NCI-H1930 (cell line): ENCODE data around the gene PTPN13.

Source experiments
- DNase-seq, 2 experiments: peaks; one replicate each; lab custom pipeline; 2025; lab: John Stamatoyannopoulos, UW

PTPN13 gene, protein sequence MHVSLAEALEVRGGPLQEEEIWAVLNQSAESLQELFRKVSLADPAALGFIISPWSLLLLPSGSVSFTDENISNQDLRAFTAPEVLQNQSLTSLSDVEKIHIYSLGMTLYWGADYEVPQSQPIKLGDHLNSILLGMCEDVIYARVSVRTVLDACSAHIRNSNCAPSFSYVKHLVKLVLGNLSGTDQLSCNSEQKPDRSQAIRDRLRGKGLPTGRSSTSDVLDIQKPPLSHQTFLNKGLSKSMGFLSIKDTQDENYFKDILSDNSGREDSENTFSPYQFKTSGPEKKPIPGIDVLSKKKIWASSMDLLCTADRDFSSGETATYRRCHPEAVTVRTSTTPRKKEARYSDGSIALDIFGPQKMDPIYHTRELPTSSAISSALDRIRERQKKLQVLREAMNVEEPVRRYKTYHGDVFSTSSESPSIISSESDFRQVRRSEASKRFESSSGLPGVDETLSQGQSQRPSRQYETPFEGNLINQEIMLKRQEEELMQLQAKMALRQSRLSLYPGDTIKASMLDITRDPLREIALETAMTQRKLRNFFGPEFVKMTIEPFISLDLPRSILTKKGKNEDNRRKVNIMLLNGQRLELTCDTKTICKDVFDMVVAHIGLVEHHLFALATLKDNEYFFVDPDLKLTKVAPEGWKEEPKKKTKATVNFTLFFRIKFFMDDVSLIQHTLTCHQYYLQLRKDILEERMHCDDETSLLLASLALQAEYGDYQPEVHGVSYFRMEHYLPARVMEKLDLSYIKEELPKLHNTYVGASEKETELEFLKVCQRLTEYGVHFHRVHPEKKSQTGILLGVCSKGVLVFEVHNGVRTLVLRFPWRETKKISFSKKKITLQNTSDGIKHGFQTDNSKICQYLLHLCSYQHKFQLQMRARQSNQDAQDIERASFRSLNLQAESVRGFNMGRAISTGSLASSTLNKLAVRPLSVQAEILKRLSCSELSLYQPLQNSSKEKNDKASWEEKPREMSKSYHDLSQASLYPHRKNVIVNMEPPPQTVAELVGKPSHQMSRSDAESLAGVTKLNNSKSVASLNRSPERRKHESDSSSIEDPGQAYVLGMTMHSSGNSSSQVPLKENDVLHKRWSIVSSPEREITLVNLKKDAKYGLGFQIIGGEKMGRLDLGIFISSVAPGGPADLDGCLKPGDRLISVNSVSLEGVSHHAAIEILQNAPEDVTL (N-terminal part only)

DNA sequence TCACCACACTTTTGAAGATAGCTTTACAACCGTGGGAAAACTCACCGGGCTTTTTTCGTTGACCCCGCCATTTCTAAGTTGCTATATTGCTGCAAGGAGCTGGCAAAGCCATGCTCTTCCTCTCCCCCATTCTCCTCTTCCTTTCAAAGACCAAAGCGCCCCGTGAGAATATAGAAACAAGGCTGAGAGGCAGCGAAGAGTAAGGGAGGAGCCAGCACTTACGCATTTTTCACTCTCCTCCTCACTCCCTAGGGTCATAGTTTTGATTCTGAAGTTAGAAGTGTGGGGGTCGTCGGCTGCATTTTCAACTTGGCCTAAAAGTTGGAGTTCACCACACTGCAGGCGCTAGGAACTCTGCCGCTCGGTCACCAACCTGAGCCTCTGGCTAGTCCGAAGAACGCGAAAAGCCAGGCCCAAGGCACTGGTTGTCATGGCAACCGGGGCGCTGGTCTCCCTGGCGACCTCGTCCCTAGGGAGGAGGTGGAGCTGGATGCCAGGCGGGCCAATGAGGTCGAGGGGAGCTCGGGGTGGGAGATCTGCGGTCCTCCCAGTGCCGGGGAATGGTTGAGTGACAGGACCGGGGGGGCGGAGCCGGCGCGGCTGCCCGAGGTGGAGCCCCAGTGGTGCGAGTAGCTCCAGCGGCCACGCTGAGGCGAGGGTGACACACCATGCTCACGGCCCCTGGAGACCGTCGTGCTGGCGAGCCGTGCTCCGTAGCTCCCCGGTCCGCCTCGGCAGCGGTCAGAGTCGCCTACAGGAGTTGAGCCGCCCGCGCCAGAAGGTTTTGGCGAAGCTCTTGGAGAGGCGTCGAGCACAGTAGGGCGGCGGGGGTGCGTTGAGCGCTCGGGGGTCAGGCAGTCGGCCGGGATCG, at the start of gene PTPN13:
PTPN13 (plus strand) TSS at position 628 of the 871 bp plus-strand sequence. CDS start 40,942 bp downstream, outside the sequence.
- DNase-seq = peak; percentile 96

DNA sequence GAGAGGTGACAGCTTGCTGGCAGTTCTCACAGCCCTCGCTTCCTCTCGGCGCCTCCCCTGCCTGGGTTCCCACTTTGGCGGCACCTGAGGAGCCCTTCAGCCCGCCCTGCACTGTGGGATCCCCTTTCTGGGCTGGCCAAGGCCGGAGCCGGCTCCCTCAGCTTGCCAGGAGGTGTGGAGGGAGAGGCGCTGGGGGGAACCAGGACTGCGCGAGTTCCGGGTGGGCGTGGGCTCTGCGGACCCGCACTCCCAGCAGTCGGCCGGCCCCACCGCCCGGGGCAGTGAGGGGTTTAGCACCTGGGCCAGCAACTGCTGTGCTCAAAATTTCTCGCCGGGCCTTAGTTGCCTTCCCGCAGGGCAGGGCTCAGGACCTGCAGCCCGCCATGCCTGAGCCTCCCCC, 47.0 kb upstream of the PTPN13 start:
- no peak for DNase-seq

DNA sequence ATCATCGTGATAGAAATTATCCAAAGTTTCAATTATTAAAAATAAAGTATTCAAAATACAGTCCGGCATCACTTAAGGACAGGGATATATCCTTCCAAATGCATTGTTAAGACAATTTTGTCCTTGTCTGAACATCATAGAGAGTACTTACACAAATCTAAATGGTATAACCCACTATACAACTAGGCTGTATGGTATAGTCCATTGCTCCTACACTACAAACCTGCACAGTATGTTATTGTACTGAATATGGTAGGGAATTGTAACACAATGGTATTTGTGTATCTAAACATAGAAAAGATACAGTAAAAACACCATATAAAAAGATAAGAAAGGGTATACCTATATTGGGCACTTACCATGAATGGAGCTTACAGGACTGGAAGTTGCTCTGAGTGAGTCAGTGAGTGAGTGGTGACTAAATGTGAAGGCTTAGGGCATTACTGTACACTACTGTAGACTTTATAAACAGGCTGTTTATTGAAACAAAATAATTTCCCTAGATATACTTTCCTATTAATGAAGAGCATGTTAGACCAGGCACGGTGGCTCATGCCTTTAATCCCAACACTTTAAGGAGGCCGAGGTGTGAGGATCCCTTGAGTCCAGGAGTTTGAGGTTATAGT, 44.8 kb upstream of the PTPN13 start:
- no peak for DNase-seq

DNA sequence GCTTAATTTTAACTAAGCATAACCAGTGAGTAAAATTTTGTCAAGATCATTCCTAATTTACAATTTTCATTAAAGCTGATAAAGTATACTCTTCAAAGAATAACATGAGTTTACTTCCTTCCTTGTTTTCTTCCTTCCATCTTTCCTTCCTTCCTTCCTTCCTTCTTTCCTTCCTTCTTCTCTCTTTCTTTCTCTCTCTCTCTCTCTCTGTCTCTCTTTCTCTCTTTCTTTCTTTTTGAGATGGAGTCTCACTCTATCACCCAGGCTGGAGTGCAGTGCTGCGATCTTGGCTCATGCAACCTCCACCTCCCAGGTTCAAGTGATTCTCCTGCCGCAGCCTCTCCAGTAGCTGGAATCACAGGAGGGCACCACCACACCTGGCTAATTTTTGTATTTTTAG, 42.7 kb upstream of the PTPN13 start:
- DNase-seq = no peak

DNA sequence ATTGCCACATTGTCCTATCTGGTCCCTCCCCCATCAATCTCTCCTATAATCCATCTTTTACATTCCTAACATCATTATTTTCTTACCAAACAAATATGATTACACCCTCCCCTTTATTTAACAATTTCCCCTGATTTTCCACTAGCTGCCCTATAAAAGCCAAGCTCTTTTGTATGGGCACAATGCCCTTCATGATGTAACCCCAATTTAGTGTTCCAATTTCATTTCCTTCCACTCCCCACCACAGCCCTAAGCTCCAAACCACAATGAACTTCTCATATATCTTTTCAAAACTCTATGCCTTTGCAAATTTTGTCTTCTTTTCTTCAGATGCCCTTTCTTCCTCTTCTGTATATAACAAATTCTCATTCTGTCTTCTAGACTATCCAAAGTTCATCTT, 39.5 kb upstream of the PTPN13 start:
- DNase-seq = no peak

DNA sequence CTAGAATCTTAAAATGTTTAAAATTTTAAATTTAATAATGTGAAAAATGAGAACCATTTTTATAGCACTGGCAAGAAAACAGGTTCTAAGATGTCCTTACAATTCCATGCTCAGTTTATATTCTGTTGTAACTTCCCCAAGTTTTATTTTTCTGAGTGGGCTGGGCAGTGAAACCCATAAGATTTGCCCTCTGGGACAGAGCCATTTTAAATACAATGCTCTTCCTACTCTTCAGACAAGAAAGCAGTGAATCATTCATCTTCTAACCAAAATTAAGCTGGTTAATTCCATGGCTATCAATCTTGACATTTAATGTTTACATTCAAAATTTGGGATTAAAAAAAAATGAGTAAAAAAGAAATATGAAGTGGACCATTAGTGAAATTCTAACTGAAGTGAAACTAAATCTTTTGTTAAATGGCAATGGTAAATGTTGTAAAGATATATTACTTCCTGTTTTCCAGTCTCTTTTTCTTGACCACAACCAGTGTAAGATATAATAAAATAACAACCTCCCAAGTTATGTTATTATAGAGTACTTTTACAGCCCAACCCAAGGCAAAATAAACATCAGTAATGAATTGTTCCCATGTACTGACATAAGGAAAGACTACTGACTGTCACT, 37.2 kb upstream of the PTPN13 start:
- DNase-seq = no peak

DNA sequence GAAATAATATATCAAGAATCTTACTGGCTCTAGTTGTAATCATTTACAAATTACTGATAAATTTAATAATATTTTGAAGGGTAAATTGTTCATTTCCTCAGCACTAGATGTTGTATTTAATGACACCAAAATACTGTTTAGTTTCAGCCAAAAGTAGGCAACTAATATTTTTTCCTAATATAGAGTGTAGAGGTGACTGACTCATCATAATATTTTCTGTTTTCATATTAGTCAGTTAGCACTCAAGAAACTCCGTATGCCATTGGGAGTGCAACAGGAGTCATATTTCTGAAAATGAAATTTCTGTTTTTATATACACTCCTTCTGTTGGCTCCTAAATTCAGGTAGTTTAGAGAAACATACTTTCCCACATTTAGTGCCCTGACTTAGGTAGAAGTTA, 36.6 kb upstream of the PTPN13 start:
- DNase-seq = no peak

DNA sequence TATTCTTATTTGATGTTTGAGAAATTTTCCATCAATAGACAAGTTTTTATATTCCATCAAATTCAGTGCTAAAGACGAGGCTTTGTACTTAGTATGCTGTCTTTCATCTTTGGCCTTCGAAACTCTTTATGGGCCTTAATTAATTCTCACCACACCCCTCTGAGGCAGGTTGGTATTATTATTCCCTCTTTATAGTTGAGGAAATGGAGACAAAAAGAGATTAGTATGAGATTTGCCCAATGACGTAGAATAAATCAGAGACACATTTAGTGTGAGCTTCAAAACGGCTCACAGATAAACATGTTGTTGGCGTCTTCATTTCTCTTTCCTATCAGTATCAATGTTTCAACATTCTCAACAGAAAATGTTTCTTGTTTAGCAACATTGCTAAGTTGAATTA, 35.9 kb upstream of the PTPN13 start:
- no peak for DNase-seq

DNA sequence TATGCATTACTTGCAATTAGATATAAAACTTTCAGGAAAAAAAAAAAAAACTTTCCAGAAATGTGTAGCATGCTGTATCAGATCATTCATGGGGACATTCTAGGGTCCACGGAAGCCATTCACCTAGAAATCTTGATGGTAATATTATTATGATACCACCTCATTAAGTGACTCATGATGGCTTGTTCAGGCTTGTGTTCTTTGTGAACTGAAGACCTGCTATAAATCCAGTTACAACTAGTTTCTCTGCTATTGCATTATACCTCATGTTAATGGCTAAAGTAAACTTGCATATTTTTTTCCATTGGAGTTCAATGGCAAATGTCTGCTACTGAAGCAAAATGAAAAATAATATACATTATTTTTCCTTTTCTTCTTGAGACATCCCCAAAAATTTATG, 35.3 kb upstream of the PTPN13 start:
- DNase-seq = no peak

DNA sequence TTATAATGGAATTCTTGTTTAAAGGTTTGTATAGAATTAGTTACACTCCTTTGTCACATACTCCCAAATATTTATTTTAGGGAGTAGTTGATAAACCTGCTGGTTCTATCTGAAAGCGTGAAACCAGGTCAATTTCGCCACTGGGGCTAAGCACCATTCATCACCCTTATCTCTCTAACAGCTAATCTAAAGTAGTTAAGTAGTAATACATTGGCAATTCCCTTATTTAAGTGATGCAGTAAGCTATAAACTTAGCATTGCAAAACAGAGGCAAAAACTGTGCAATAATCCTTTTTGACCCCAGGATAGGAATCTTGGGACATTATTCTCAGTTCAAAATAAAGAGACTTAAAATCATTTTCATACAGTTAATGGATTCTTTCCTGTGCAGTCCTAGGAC, 33.7 kb upstream of the PTPN13 start:
- DNase-seq = no peak

DNA sequence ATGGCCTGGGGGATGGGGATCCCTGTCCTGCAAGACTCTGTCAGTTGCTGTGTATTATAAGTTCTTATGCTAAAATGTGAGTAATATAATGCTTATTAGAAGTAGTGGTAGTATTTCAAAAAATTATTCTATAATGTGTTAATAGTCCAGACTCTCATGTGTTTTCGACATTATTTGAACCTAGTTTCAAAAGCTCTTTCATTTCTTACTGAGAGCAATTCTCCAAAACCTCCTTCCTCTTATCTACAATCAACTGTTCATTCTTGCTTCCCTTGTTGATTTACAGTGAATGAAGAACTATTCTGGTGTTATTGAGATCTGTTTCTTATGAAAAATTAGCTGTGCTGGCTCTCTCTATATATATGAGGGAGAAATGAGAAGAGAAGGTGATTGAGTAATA, 32.9 kb upstream of the PTPN13 start:
- no peak for DNase-seq

DNA sequence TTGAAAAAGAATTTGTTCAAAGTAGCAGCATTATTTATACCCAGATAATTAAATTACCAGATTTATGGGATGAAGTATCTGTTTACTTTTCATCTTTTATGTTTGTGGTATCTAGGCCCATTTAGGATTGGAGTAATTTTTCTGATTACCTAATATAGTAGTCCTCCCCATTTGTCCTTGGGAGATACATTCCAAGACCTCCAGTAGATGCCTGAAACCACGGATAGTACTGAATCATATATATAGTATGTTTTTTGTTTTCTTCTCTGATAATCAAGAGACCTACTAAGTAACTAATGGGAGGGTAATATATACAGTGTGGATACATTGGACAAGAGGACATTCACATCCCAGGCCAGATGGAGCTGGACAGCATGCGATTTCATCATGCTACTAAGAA, 30.7 kb upstream of the PTPN13 start:
- DNase-seq = no peak

DNA sequence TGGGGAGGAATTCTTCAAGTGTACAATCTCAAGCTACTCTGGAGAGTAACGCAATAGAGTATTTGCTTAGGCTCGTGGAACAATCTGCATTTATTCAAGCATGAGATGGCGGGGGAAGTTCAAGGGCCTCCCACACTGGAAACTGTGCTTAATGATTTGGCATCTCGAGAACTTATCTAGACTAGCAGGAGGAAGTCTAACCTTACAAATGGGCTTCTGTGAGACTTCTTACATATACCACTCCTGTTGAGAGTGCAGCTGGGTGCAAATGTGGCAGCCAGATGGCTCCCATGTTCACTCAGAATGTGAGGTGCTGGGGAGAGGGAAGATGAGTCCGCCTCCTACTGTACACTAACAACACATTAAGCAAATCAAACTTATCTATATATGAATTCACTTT, 29.3 kb upstream of the PTPN13 start:
- DNase-seq = no peak

DNA sequence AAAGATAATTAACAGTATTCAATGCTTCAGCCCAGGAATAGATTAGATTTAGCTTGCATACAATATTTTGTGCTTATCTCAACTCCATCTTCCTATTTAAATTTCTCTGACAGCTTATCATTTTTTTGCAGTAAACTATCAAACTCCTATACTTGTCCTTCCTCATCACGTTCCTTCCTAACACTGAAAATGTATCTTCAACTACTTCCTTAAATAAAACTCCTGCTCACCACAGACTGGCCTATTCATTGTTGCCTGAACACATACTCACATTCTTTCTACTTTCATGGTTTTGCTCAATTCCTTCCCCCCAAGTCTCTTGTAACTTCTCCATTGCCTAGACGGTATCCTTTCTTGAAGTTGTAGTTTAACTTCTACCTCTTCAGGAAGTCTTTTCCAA, 28.5 kb upstream of the PTPN13 start:
- no peak for DNase-seq

DNA sequence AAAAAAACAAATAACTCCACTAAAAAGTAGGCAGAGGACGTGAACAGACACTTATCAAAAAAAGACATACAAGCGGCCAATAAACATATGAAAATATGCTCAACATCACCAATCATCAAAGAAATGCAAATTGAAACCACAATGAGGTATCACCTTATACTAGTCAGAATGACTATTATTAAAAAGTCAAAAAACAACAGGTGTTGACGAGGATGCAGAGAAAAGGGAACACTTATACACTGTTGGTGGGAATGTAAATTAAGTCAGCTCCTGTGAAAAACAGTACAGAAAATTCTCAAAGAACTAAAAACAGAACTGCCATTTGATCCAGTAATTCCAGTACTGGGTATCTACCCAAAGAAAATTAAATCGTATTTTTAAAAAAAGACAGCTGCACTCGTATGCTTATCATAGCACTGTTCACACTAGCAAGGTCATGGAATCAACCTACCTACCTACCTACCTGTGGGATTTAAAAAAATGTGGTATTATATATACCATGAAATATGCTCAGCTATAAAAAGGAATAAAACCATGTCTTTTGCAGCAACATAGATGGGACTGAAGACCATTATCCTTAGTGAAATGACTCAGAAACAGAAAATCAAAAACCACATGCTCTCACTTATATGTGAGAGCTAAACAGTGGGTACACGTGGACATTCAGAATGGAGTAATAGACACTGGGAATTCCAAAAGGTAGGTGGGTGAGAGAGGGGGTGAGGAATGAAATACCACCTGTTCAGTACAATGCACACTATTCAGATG, 24.8 kb upstream of the PTPN13 start:
- DNase-seq = no peak

DNA sequence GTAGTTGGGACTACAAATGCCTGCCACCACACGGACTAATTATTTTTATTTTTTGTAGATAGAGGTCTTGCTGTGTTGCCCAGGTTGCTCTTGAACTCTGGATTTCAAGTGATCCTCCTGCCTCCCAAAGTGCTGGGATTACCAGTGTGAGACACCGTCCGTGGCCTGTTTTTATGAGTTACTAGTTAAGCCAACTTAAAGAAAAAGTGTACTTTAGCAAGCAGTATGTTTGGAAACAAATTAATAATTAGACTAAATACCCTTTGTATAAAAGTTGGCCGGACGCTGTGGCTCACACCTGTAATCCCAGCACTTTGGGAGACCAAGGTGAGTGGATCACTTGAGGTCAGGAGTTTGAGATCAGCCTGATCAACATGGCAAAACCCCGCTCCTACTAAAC, 14.2 kb upstream of the PTPN13 start:
- DNase-seq = no peak

DNA sequence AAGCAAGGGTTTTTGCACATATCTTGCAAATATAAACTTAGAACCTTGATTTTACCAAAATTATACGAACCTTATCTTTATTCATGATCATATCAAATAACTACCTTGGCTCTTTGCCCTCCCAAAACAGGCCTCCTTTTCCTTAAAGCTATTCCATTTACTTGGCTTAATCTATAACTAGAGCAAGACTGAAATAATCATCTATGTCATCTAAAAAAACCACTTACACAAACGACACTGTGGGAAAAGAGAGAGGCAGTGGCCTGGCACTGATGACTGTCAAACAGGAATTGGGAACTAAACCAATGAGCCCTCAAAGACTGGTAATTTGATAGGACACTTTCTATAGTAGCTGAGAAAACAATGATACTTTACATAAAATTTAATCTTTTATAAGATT, 11.7 kb upstream of the PTPN13 start:
- no peak for DNase-seq

DNA sequence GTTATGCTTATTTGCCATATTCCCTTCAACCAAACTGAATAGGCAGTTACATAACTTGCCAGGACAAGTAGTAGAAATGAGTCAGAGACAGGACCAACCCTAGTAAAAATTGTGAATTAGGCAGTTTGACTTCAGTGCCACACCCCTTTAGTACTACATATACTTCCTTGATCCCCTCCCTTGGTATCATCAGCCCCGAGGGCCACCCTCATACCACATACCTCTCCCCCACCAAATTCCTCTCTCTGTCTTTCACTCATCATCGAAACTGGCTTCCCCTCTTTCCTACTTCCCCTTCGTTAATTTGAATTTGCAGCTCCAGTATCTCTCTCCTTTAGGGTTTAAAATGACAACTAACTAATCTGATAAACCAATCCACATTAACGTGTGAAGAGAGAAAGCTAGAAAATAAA, 7.9 kb upstream of the PTPN13 start:
- DNase-seq = no peak

DNA sequence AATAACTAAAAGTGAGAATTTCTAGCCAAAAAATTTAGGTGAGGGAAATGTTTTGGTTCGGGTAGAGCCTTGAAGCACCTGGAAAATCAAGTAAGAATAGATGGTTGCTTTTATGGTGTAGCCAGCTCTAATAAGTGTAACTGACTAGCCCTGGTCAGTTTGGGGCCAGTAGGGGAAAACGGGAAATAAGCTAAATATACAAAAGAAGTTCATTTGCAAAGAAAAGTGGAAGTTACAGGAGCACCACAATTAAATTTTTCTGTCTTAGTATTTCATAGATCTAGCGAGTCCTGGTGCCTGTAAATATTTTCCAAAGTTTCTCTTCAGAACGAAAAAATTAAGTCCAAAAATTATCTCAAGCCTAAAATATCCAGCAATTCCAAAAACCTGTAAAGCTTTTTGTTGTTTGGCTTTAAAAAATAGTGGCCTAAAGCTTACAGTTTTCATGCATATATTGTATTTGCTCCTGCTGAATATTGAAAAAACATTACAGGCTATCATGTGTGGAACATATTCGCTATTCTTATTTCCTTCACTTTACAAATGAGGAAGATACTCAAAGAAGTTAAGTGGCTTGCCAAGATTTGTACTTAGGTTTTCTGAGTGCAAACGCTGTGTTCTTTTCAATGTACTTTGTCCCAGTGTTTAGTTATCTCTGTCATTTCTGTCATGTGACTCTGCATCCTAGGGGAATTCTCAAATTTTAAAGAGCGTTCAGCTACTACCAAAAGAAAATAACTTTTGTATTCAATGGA, 7.3 kb upstream of the PTPN13 start:
- DNase-seq = no peak
